ENCODE results near the gene RPRD2. TPM values are rescaled to one million over a fixed set of nuclear protein-coding genes. Genes with fewer than 3 reads are reported as not detected.

Gene RPRD2
- total and polyA plus RNA-seq, 4 donors, result 5.4 to 9.7 (median 8.0) TPM

GRCh38 chr1:150320667-150320978, 43.3 kb upstream of the RPRD2 start:
- 84% methylated on average over 8 of the region's 8 CpGs for WGBS
- no peaks in the 10 kb centered on the region for H3K9me3 ChIP-seq (ENCODE audit: control insufficient read depth in 4 of 4, low read length in 3 of 4)
- no peak overlapping the region for H3K9ac ChIP-seq (ENCODE audit: low read depth in 1 of 2, low read length in 2 of 2)
- no peak for DNase-seq (ENCODE audit: low spot score)
- peaks cover 5 to 13% (median 7%) of the 10 kb centered on the region in 4 donors for H3K4me1 ChIP-seq (ENCODE audit: control insufficient read depth in 4 of 4, insufficient read depth in 4 of 4, low read length in 3 of 4)
- H3K27ac ChIP-seq (ENCODE audit: low read depth in 1 of 2, low read length in 2 of 2), result peak overlapping the region; percentile 60 to 69
- H3K27me3 ChIP-seq (ENCODE audit: control insufficient read depth in 4 of 4, insufficient read depth in 4 of 4, low read length in 3 of 4), result no peaks in the 10 kb centered on the region
- no peak for TF ChIP-seq EGR1 (IDR thresholded peaks at IDR 0.05; ENCODE audit: low read depth in 2 of 2)
- no peak for TF ChIP-seq SP1 (IDR thresholded peaks at IDR 0.05)
- TF ChIP-seq RAD21 (IDR thresholded peaks at IDR 0.05), result no peak
- no peak for TF ChIP-seq REST (IDR thresholded peaks at IDR 0.05)
- H3K4me3 ChIP-seq (ENCODE audit: low read depth in 1 of 3, low read length in 3 of 3), result peak overlapping the region in 2 of 3 donors; percentile 41 to 99
- H3K36me3 ChIP-seq (ENCODE audit: control insufficient read depth in 4 of 4, insufficient read depth in 3 of 4, low read depth in 1 of 4, low read length in 3 of 4), result peaks cover 2 to 10% (median 9%) of the 10 kb centered on the region in 4 donors

- Histone ChIP-seq H3K4me1 (ENCODE audit: control insufficient read depth in 4 of 4, insufficient read depth in 4 of 4, low read length in 3 of 4) (peaks cover 5 to 13% (median 7%) of the 10 kb centered on the region in 4 donors), H3K9me3 (ENCODE audit: control insufficient read depth in 4 of 4, low read length in 3 of 4) (no peaks in the 10 kb centered on the region), H3K27ac (ENCODE audit: low read depth in 1 of 2, low read length in 2 of 2) (peak overlapping the region; percentile 60 to 69), H3K36me3 (ENCODE audit: control insufficient read depth in 4 of 4, insufficient read depth in 3 of 4, low read depth in 1 of 4, low read length in 3 of 4) (peaks cover 2 to 22% (median 21%) of the 10 kb centered on the region in 4 donors), H3K9ac (ENCODE audit: low read depth in 1 of 2, low read length in 2 of 2) (peak overlapping the region; percentile 72 to 91), H3K4me3 (ENCODE audit: low read depth in 1 of 3, low read length in 3 of 3) (peak overlapping the region; percentile 94 to 99 (median 96)), H3K27me3 (ENCODE audit: control insufficient read depth in 4 of 4, insufficient read depth in 4 of 4, low read length in 3 of 4) (no peaks in the 10 kb centered on the region)
- TF ChIP-seq YY1 (IDR thresholded peaks at IDR 0.05), result no peak
- no peak for TF ChIP-seq HNF4A (conservative IDR thresholded peaks at IDR 0.05)
- TF ChIP-seq TAF1 (conservative IDR thresholded peaks at IDR 0.05), result no peak
- TF ChIP-seq ZBTB33 (IDR thresholded peaks at IDR 0.05), result no peak
- TF ChIP-seq NR2F2 (IDR thresholded peaks at IDR 0.05), result no peak
- TF ChIP-seq GABPA (IDR thresholded peaks at IDR 0.05 in 1 of 2, conservative IDR thresholded peaks at IDR 0.05 in 1 of 2), result no peak
- under 1% methylated on average over 9 of the region's 9 CpGs for WGBS
- DNase-seq (ENCODE audit: low spot score), result no peak
These were observed 42.2 kb upstream of the RPRD2 start for GRCh38 chr1:150321826-150322166.

- H3K4me3 ChIP-seq (ENCODE audit: low read depth in 1 of 3, low read length in 3 of 3), result peak overlapping the region; percentile 94 to 99 (median 96)
- H3K27me3 ChIP-seq (ENCODE audit: control insufficient read depth in 4 of 4, insufficient read depth in 4 of 4, low read length in 3 of 4), result no peaks in the 10 kb centered on the region
- no peak for DNase-seq (ENCODE audit: low spot score)
- H3K9ac ChIP-seq (ENCODE audit: low read depth in 1 of 2, low read length in 2 of 2), result peak overlapping the region; percentile 72 to 91
- H3K27ac ChIP-seq (ENCODE audit: low read depth in 1 of 2, low read length in 2 of 2), result no peak overlapping the region
- H3K4me1 ChIP-seq (ENCODE audit: control insufficient read depth in 4 of 4, insufficient read depth in 4 of 4, low read length in 3 of 4), result peaks cover 5 to 13% (median 7%) of the 10 kb centered on the region in 4 donors
- WGBS, result 78% methylated on average over 3 of the region's 3 CpGs
- no peaks in the 10 kb centered on the region for H3K9me3 ChIP-seq (ENCODE audit: control insufficient read depth in 4 of 4, low read length in 3 of 4)
- H3K36me3 ChIP-seq (ENCODE audit: control insufficient read depth in 4 of 4, insufficient read depth in 3 of 4, low read depth in 1 of 4, low read length in 3 of 4), result peaks cover 2 to 26% (median 23%) of the 10 kb centered on the region in 4 donors
- TF ChIP-seq HNF4A (conservative IDR thresholded peaks at IDR 0.05) (no peak), JUND (IDR thresholded peaks at IDR 0.05) (no peak), REST (IDR thresholded peaks at IDR 0.05) (no peak), NR2F2 (IDR thresholded peaks at IDR 0.05) (no peak), ATF3 (IDR thresholded peaks at IDR 0.05) (no peak), HNF4G (IDR thresholded peaks at IDR 0.05) (no peak), TAF1 (conservative IDR thresholded peaks at IDR 0.05) (no peak), EGR1 (IDR thresholded peaks at IDR 0.05; ENCODE audit: low read depth in 2 of 2) (no peak), SP1 (IDR thresholded peaks at IDR 0.05) (no peak), FOXA1 (IDR thresholded peaks at IDR 0.05) (no peak), GABPA (IDR thresholded peaks at IDR 0.05 in 1 of 2, conservative IDR thresholded peaks at IDR 0.05 in 1 of 2) (no peak), YY1 (IDR thresholded peaks at IDR 0.05) (no peak), CTCF (IDR thresholded peaks at IDR 0.05; ENCODE audit: low read depth, low read length, missing input control) (no peak)
These were observed 41.6 kb upstream of the RPRD2 start for GRCh38 chr1:150322310-150322709.

Measured in liver (tissue), 9 donors.